ENCODE results near the gene UST.

DNA sequence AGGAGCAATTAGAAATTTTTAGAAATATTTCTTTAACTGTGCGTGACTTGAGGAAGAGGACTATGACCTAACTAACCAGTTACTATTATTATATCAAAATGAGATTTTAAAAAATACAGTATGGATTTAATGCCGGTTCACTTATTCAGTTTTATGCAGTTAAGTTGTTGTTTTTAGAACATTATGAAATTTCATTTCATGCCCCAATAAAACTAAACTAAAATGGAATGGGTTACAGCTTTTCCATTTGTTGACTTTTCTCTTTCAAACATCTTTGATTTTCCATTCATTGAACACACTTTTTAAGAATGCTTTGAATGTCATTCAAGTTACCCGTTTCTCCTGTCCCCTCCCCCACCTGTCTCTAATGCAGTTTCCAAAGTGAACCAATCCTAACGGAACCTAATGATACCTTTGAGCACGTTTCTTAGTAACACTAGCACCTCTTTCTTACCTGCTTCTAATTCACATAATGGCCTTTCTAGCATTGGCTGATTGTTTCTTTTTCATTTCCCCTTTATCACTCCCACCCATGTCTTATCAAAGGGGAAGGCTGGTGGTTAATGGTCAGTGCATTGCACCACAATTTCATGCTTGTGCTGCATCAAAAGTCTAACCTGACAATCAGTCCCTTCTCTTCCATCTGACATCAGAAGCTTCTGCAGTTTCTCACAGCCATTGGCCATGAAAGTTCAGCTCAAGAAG lies 308.5 kb downstream of the UST start:
- TF ChIP-seq TARDBP (IDR thresholded peaks at IDR 0.05) (no peak), ZNF384 (IDR thresholded peaks at IDR 0.05) (no peak), SP1 (IDR thresholded peaks at IDR 0.05) (no peak), PKNOX1 (IDR thresholded peaks at IDR 0.05) (no peak), CTBP1 (IDR thresholded peaks at IDR 0.05; ENCODE audit: borderline replicate concordance) (no peak), ARNT (IDR thresholded peaks at IDR 0.05) (no peak), FOXK2 (IDR thresholded peaks at IDR 0.05) (no peak), FOXM1 (IDR thresholded peaks at IDR 0.05; ENCODE audit: borderline replicate concordance) (no peak), NFRKB (IDR thresholded peaks at IDR 0.05) (no peak), BHLHE40 (IDR thresholded peaks at IDR 0.05; ENCODE audit: borderline replicate concordance) (no peak), ELF4 (IDR thresholded peaks at IDR 0.05) (no peak), HDGF (IDR thresholded peaks at IDR 0.05; ENCODE audit: borderline replicate concordance) (no peak), FOXA1 (IDR thresholded peaks at IDR 0.05) (no peak)
